H9 (cell line): ENCODE data around the gene SDK2. TPM values are rescaled to one million over a fixed set of nuclear protein-coding genes. Genes with fewer than 3 reads are reported as not detected.

Experiments used
- DNase-seq: peaks from one replicate; pipeline ENCODE4 v3.0.0-alpha.2; 2017
- H2AFZ ChIP-seq: one replicate; pipeline ENCODE4 v1.6.1; 2013; ENCODE audit warnings: mild to moderate bottlenecking, low read length, control low read depth, moderate library complexity
- H2AK5ac ChIP-seq: 2 replicates; pipeline ENCODE4 v1.6.1; 2013; ENCODE audit warnings: low read length, control low read depth, mixed read lengths; ENCODE audit not compliant: insufficient read length
- H2BK120ac ChIP-seq: one replicate; pipeline ENCODE4 v1.6.1; 2013; ENCODE audit warnings: low read depth, mild to moderate bottlenecking, low read length, control low read depth, inconsistent platforms; ENCODE audit not compliant: poor library complexity, severe bottlenecking
- H2BK12ac ChIP-seq: 2 replicates; pipeline ENCODE4 v1.6.1; 2013; ENCODE audit warnings: low read length, control low read depth, mixed read lengths, low read depth; ENCODE audit not compliant: insufficient read length
- H2BK15ac ChIP-seq: 2 replicates; pipeline ENCODE4 v1.6.1; 2013; ENCODE audit warnings: low read depth, low read length, control low read depth
- H2BK20ac ChIP-seq: one replicate; pipeline ENCODE4 v1.6.1; 2013; ENCODE audit warnings: low read depth, mild to moderate bottlenecking, low read length, control low read depth, inconsistent platforms; ENCODE audit not compliant: poor library complexity, severe bottlenecking
- H2BK5ac ChIP-seq: 2 replicates; pipeline ENCODE4 v1.6.1; 2013; ENCODE audit warnings: low read length, control low read depth, mixed read lengths; ENCODE audit not compliant: insufficient read length
- H3K14ac ChIP-seq: 2 replicates; pipeline ENCODE4 v1.6.1; 2013; ENCODE audit warnings: low read length, control low read depth; ENCODE audit not compliant: insufficient read depth
- H3K18ac ChIP-seq: 2 replicates; pipeline ENCODE4 v1.6.1; 2013; ENCODE audit warnings: low read depth, mild to moderate bottlenecking, mixed read lengths, low read length, control low read depth; ENCODE audit not compliant: insufficient read length
- H3K23ac ChIP-seq: 2 replicates; pipeline ENCODE4 v1.6.1; 2013; ENCODE audit warnings: low read length, control low read depth, mixed read lengths, low read depth; ENCODE audit not compliant: insufficient read length
- H3K23me2 ChIP-seq: 2 replicates; pipeline ENCODE4 v1.6.1; 2013; ENCODE audit warnings: low read depth, mild to moderate bottlenecking, mixed read lengths, low read length, control low read depth; ENCODE audit not compliant: insufficient read length, poor library complexity, severe bottlenecking
- H3K27ac ChIP-seq: 2 replicates; pipeline ENCODE4 v1.5.1; 2013; ENCODE audit warnings: low read length, control low read depth, mixed read lengths, low read depth; ENCODE audit not compliant: insufficient read length
- H3K27me3 ChIP-seq: 2 replicates; pipeline ENCODE4 v1.6.1; 2013; ENCODE audit warnings: low read length, control low read depth, inconsistent platforms; ENCODE audit not compliant: insufficient read depth
- H3K4ac ChIP-seq: 2 replicates; pipeline ENCODE4 v1.6.1; 2013; ENCODE audit warnings: low read depth, mild to moderate bottlenecking, control low read depth, inconsistent platforms, low read length, moderate library complexity
- H3K4me1 ChIP-seq: 2 replicates; pipeline ENCODE4 v1.6.1; 2013; ENCODE audit warnings: low read length, control low read depth, inconsistent platforms; ENCODE audit not compliant: insufficient read depth
- H3K4me2 ChIP-seq: 2 replicates; pipeline ENCODE4 v1.6.1; 2013; ENCODE audit warnings: low read length, control low read depth, mixed read lengths; ENCODE audit not compliant: insufficient read length, insufficient read depth
- H3K56ac ChIP-seq: 2 replicates; pipeline ENCODE4 v1.6.1; 2013; ENCODE audit warnings: low read depth, mild to moderate bottlenecking, mixed read lengths, low read length, control low read depth; ENCODE audit not compliant: insufficient read length
- H3K79me1 ChIP-seq: 2 replicates; pipeline ENCODE4 v1.6.1; 2013; ENCODE audit warnings: low read depth, mild to moderate bottlenecking, moderate library complexity, low read length, control low read depth, inconsistent platforms; ENCODE audit not compliant: insufficient read depth, poor library complexity, severe bottlenecking
- H3K79me2 ChIP-seq: 2 replicates; pipeline ENCODE4 v1.6.1; 2013; ENCODE audit warnings: low read length, control low read depth, inconsistent platforms; ENCODE audit not compliant: insufficient read depth
- H3K9ac ChIP-seq: 2 replicates; pipeline ENCODE4 v1.6.1; 2013; ENCODE audit warnings: low read length, control low read depth, mixed read lengths; ENCODE audit not compliant: insufficient read length; ENCODE audit errors: extremely low read depth
- H3K9me3 ChIP-seq: one replicate; pipeline ENCODE4 v1.6.1; 2013; ENCODE audit warnings: low read depth, low read length, inconsistent platforms; ENCODE audit not compliant: control insufficient read depth
- H3T11ph ChIP-seq: one replicate; pipeline ENCODE4 v1.6.1; 2013; ENCODE audit warnings: mild to moderate bottlenecking, low read length, control low read depth, inconsistent platforms
- H4K20me1 ChIP-seq: one replicate; pipeline ENCODE4 v1.6.1; 2013; ENCODE audit not compliant: control insufficient read depth, insufficient read length, insufficient read depth
- H4K5ac ChIP-seq: 2 replicates; pipeline ENCODE4 v1.6.1; 2013; ENCODE audit warnings: low read depth, mild to moderate bottlenecking, mixed read lengths, low read length, control low read depth; ENCODE audit not compliant: insufficient read length
- H4K8ac ChIP-seq: replicated peaks from 2 replicates; pipeline ENCODE4 v1.6.1; 2013; ENCODE audit warnings: low read length, control low read depth, mixed read lengths, low read depth; ENCODE audit not compliant: insufficient read length
- H4K91ac ChIP-seq: 2 replicates; pipeline ENCODE4 v1.6.1; 2013; ENCODE audit warnings: low read depth, mild to moderate bottlenecking, moderate library complexity, mixed read lengths, low read length, control low read depth; ENCODE audit not compliant: insufficient read length
- H3K27ac Mint-ChIP-seq, 3 experiments: 2 replicates in 2 of 3; 3 replicates in 1 of 3; pipeline ENCODE4 v1.8.0; 2020 to 2021; ENCODE audit warnings: mixed read lengths in 3 of 3, mild to moderate bottlenecking in 1 of 3, moderate library complexity in 1 of 3
- H3K27me3 Mint-ChIP-seq: 2 replicates; pipeline ENCODE4 v1.8.0; 2021; ENCODE audit warnings: low read depth, mild to moderate bottlenecking, moderate library complexity, mixed read lengths
- H3K36me3 Mint-ChIP-seq, 3 experiments: 2 replicates in 2 of 3; 3 replicates in 1 of 3; pipeline ENCODE4 v1.8.0; 2020 to 2021; ENCODE audit warnings: low read depth in 3 of 3, mixed read lengths in 3 of 3; ENCODE audit not compliant: insufficient read depth in 1 of 3
- H3K4me1 Mint-ChIP-seq, 2 experiments: 2 replicates each; pipeline ENCODE4 v1.8.0; 2020; ENCODE audit warnings: mixed read lengths in 2 of 2
- H3K4me3 Mint-ChIP-seq, 2 experiments: 2 replicates in 1 of 2; 3 replicates in 1 of 2; pipeline ENCODE4 v1.8.0; 2020 to 2021; ENCODE audit warnings: mild to moderate bottlenecking in 2 of 2, mixed read lengths in 2 of 2, moderate library complexity in 1 of 2
- H3K9me3 Mint-ChIP-seq, 2 experiments: 2 replicates in 1 of 2; 3 replicates in 1 of 2; pipeline ENCODE4 v1.8.0; 2020; ENCODE audit warnings: mild to moderate bottlenecking in 2 of 2, mixed read lengths in 2 of 2, moderate library complexity in 1 of 2
- WGBS: extraction: QIAGEN DNeasy Blood & Tissue Kit; methylation state at CpG from one replicate; pipeline ENCODE4 v1.1.7; 2013; ENCODE audit warnings: missing lambda C conversion rate, low lambda C conversion rate, mixed read lengths; ENCODE audit not compliant: insufficient read length; ENCODE audit errors: extremely low coverage; 5-methylcytosine and 5-hydroxymethylcytosine counted together
- total RNA-seq: library from RNA; stranded (reverse); gene quantifications from 2 replicates; pipeline ENCODE4 v1.2.1, GENCODE V29; 2021
- TF ChIP-seq, protein P1 (sequence below): fragments of 200-600 bp; sonication (generic); conservative IDR thresholded peaks from 3 replicates; pipeline ENCODE4 v1.8.0; 2021; ENCODE audit warnings: antibody characterized with exemption, mild to moderate bottlenecking

Gene SDK2
- total RNA-seq, 1 experiment from 2014 or later: 9.1 TPM

GRCh38 chr17:73648974-73649373 is 4.7 kb upstream of the SDK2 start:
- TF ChIP-seq, protein P1, sequence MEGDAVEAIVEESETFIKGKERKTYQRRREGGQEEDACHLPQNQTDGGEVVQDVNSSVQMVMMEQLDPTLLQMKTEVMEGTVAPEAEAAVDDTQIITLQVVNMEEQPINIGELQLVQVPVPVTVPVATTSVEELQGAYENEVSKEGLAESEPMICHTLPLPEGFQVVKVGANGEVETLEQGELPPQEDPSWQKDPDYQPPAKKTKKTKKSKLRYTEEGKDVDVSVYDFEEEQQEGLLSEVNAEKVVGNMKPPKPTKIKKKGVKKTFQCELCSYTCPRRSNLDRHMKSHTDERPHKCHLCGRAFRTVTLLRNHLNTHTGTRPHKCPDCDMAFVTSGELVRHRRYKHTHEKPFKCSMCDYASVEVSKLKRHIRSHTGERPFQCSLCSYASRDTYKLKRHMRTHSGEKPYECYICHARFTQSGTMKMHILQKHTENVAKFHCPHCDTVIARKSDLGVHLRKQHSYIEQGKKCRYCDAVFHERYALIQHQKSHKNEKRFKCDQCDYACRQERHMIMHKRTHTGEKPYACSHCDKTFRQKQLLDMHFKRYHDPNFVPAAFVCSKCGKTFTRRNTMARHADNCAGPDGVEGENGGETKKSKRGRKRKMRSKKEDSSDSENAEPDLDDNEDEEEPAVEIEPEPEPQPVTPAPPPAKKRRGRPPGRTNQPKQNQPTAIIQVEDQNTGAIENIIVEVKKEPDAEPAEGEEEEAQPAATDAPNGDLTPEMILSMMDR: no peak
- no peak overlapping the region for H3K56ac ChIP-seq
- H2BK20ac ChIP-seq: no peak overlapping the region
- H2AK5ac ChIP-seq: no peak overlapping the region
- H4K20me1 ChIP-seq: no peaks in the 10 kb centered on the region
- no peak overlapping the region for H3K18ac ChIP-seq
- no peak overlapping the region for H3K27ac Mint-ChIP-seq
- DNase-seq: no peak
- H3K79me2 ChIP-seq: no peaks in the 10 kb centered on the region
- no peak overlapping the region for H3K4me3 Mint-ChIP-seq
- H3K14ac ChIP-seq: no peak overlapping the region
- no peak overlapping the region for H2BK12ac ChIP-seq
- no peak overlapping the region for H4K5ac ChIP-seq
- no peak overlapping the region for H3K4ac ChIP-seq
- no peak overlapping the region for H3K4me2 ChIP-seq
- peaks cover 28 to 39% of the 10 kb centered on the region in 2 experiments for H3K4me1 Mint-ChIP-seq
- no peak overlapping the region for H2AFZ ChIP-seq
- peaks cover 49% of the 10 kb centered on the region for H3K27me3 Mint-ChIP-seq
- no peaks in the 10 kb centered on the region for H3K79me1 ChIP-seq
- H3K23me2 ChIP-seq: peaks cover 12% of the 10 kb centered on the region
- H3K27me3 ChIP-seq: peaks cover 5% of the 10 kb centered on the region; the same call in 1 of the 2 replicates
- no peak overlapping the region for H4K91ac ChIP-seq
- H3K27ac ChIP-seq: no peak overlapping the region
- no peak overlapping the region for H3K9ac ChIP-seq
- H4K8ac ChIP-seq: no peak overlapping the region
- no peaks in the 10 kb centered on the region for H3K4me1 ChIP-seq
- no CpG with 5 or more reads among the region's 3 CpGs for WGBS
- H3K9me3 Mint-ChIP-seq: peaks cover 5 to 6% of the 10 kb centered on the region in 2 experiments
- no peak overlapping the region for H2BK5ac ChIP-seq
- no peak overlapping the region for H2BK120ac ChIP-seq
- H3T11ph ChIP-seq: no peak overlapping the region
- no peaks in the 10 kb centered on the region for H3K36me3 Mint-ChIP-seq
- no peak overlapping the region for H2BK15ac ChIP-seq
- no peaks in the 10 kb centered on the region for H3K9me3 ChIP-seq
- no peak overlapping the region for H3K23ac ChIP-seq
